A549 treated with CORT108297 at 1 μM for 4 hours (cell line): Measurements from ENCODE around the gene METTL16. TPM values are rescaled to one million over a fixed set of nuclear protein-coding genes. Genes with fewer than 3 reads are reported as not detected.

Experiments used
- total RNA-seq: library from RNA; stranded (reverse); fragments of 200-300 nt; extraction: Qiagen RNA extraction; gene quantifications from 5 replicates; pipeline ENCODE4 v1.2.3, GENCODE V29; 2022

Gene METTL16, protein sequence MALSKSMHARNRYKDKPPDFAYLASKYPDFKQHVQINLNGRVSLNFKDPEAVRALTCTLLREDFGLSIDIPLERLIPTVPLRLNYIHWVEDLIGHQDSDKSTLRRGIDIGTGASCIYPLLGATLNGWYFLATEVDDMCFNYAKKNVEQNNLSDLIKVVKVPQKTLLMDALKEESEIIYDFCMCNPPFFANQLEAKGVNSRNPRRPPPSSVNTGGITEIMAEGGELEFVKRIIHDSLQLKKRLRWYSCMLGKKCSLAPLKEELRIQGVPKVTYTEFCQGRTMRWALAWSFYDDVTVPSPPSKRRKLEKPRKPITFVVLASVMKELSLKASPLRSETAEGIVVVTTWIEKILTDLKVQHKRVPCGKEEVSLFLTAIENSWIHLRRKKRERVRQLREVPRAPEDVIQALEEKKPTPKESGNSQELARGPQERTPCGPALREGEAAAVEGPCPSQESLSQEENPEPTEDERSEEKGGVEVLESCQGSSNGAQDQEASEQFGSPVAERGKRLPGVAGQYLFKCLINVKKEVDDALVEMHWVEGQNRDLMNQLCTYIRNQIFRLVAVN
- 29.5 to 37.5 TPM (median 33.7 TPM) in 5 replicates for total RNA-seq

DNA sequence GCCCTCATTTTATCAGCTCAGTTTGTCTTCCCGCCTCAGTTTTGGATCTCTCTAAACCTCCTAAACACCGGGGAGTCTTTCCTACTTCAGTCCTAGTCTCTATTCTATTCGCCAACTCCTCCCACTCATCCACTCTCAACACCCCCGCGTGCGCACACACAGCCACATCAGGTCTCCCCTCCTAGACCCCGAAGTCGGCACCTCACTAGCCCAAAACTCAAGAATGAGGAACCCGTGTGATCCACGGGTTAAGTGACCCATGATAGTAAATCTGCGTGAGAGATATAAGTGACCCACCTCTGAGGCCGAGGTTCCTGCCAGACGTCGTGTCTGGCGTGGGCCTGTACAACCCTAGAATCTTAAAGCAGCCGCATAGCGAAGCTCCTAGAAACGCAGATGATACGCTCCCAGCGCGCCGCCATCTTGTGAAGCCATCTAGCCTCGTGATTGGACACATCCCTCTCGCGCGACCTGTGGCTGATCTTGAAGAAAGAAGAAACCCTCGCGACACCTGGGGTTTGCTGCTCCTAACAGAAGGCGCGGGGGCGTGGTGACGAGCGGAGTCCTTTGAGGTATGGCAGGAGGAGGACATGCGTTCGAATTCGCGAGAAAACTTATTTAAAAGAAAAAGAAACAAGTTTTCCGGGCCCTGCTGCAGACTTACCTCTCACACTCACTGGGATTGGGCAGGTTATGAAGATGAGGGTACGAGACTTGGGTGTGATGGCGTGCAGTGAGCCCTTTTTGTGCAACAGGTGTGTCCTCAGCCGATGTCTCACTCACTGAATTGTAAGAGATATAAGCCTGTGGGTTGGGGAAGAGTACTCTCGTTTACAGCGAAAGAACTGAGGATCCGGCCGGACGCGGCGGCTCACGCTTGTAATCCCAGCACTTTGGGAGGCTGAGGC is at the start of gene METTL16:
Gene METTL16 (minus strand): TSS at position 427 of the 908 bp plus-strand sequence. CDS start 9,557 bp downstream, outside the sequence.

GRCh38 chr17:2400877-2401425 is 110.7 kb downstream of the METTL16 start, which contains the start of gene MNT:
MNT (minus strand) TSS chr17:2401060; CDS start chr17:2400712, 348 bp downstream.

Other genes starting within 250 kb of the METTL16 start
- gene SMG6, start 208.1 kb downstream of the METTL16 start, total RNA-seq: 22.8 to 26.8 TPM (median 25.2 TPM) in 5 replicates
- gene SRR, start 207.9 kb downstream of the METTL16 start, total RNA-seq: 6.5 to 9.1 TPM (median 8.5 TPM) in 5 replicates
- gene TSR1, start 175.4 kb downstream of the METTL16 start, total RNA-seq: 56.6 to 72.5 TPM (median 60.4 TPM) in 5 replicates
- 30.3 to 52.4 TPM (median 44.4 TPM) in 5 replicates for gene SGSM2, start 174.4 kb downstream of the METTL16 start, total RNA-seq
- 12.1 to 21.5 TPM (median 19.0 TPM) in 5 replicates for gene MNT, start 110.8 kb downstream of the METTL16 start, total RNA-seq
- 170 to 190 TPM (median 186 TPM) in 5 replicates for gene PAFAH1B1, start 81.8 kb upstream of the METTL16 start, total RNA-seq
- 80.3 to 129 TPM (median 123 TPM) in 5 replicates for gene CLUH, start 199.9 kb upstream of the METTL16 start, total RNA-seq
- gene CCDC92B, start 237.8 kb upstream of the METTL16 start, total RNA-seq: 0.13 to 0.31 TPM (median 0.15 TPM) in 5 replicates